ENCODE results near the gene CDC42BPB. TPM values are rescaled to one million over a fixed set of nuclear protein-coding genes. Genes with fewer than 3 reads are reported as not detected.

CDC42BPB gene
- total and polyA plus RNA-seq, 2 of the 13 experiments (the other 11 are each of a cell fraction or from before 2014, with no cell fraction given): 19.7 to 32.3 TPM

- TF ChIP-seq HNF1A (IDR thresholded peaks at IDR 0.05; ENCODE audit: low read depth) (peak; percentile 87), HNF1A (CRISPR knock-in tag; IDR thresholded peaks at IDR 0.05; ENCODE audit: borderline replicate concordance) (peak; percentile 97), CEBPB (IDR thresholded peaks at IDR 0.05; ENCODE audit: borderline replicate concordance, low read depth, low read length) (no peak), KLF9 (CRISPR knock-in tag; IDR thresholded peaks at IDR 0.05; ENCODE audit: low read depth) (0 out of 2 replicates have a peak, but pooled peaks have one; percentile 38), SRSF9 (IDR thresholded peaks at IDR 0.05; ENCODE audit: borderline replicate concordance, insufficient read depth, low read depth, low read length, poor library complexity, severe bottlenecking) (no peak), POLR2AphosphoS5 (IDR thresholded peaks at IDR 0.05; ENCODE audit: low read depth, low read length) (peak; percentile 95), ZNF547 (CRISPR knock-in tag; IDR thresholded peaks at IDR 0.05) (peak; percentile 72; the same call in 1 of the 2 replicates), ZBTB33 (CRISPR knock-in tag; IDR thresholded peaks at IDR 0.05) (no peak; the same call in 1 of the 2 replicates), HIVEP1 (CRISPR knock-in tag; IDR thresholded peaks at IDR 0.05) (peak; percentile 74), ZNF678 (CRISPR knock-in tag; IDR thresholded peaks at IDR 0.05) (no peak), ZNF720 (CRISPR knock-in tag; IDR thresholded peaks at IDR 0.05) (no peak), ZNF260 (CRISPR knock-in tag; IDR thresholded peaks at IDR 0.05; ENCODE audit: borderline replicate concordance, low read depth) (no peak), ZNF326 (CRISPR knock-in tag; IDR thresholded peaks at IDR 0.05; ENCODE audit: borderline replicate concordance) (no peak)
- TF ChIP-seq, protein P1, sequence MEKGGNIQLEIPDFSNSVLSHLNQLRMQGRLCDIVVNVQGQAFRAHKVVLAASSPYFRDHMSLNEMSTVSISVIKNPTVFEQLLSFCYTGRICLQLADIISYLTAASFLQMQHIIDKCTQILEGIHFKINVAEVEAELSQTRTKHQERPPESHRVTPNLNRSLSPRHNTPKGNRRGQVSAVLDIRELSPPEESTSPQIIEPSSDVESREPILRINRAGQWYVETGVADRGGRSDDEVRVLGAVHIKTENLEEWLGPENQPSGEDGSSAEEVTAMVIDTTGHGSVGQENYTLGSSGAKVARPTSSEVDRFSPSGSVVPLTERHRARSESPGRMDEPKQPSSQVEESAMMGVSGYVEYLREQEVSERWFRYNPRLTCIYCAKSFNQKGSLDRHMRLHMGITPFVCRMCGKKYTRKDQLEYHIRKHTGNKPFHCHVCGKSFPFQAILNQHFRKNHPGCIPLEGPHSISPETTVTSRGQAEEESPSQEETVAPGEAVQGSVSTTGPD (CRISPR knock-in tag; IDR thresholded peaks at IDR 0.05): no peak; the same call in 1 of the 2 replicates
- TF ChIP-seq, protein P2, sequence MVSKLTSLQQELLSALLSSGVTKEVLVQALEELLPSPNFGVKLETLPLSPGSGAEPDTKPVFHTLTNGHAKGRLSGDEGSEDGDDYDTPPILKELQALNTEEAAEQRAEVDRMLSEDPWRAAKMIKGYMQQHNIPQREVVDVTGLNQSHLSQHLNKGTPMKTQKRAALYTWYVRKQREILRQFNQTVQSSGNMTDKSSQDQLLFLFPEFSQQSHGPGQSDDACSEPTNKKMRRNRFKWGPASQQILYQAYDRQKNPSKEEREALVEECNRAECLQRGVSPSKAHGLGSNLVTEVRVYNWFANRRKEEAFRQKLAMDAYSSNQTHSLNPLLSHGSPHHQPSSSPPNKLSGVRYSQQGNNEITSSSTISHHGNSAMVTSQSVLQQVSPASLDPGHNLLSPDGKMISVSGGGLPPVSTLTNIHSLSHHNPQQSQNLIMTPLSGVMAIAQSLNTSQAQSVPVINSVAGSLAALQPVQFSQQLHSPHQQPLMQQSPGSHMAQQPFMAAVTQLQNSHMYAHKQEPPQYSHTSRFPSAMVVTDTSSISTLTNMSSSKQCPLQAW (CRISPR knock-in tag; IDR thresholded peaks at IDR 0.05): peak; percentile 98
- TF ChIP-seq, protein P3, sequence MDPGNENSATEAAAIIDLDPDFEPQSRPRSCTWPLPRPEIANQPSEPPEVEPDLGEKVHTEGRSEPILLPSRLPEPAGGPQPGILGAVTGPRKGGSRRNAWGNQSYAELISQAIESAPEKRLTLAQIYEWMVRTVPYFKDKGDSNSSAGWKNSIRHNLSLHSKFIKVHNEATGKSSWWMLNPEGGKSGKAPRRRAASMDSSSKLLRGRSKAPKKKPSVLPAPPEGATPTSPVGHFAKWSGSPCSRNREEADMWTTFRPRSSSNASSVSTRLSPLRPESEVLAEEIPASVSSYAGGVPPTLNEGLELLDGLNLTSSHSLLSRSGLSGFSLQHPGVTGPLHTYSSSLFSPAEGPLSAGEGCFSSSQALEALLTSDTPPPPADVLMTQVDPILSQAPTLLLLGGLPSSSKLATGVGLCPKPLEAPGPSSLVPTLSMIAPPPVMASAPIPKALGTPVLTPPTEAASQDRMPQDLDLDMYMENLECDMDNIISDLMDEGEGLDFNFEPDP (CRISPR knock-in tag; conservative IDR thresholded peaks at IDR 0.05): no peak
These were observed 134.7 kb downstream of the CDC42BPB start, which contains the start of gene AMN (continued) for GRCh38 chr14:102922490-102923200.
